ENCODE measurements around the gene CELF4.

DNA sequence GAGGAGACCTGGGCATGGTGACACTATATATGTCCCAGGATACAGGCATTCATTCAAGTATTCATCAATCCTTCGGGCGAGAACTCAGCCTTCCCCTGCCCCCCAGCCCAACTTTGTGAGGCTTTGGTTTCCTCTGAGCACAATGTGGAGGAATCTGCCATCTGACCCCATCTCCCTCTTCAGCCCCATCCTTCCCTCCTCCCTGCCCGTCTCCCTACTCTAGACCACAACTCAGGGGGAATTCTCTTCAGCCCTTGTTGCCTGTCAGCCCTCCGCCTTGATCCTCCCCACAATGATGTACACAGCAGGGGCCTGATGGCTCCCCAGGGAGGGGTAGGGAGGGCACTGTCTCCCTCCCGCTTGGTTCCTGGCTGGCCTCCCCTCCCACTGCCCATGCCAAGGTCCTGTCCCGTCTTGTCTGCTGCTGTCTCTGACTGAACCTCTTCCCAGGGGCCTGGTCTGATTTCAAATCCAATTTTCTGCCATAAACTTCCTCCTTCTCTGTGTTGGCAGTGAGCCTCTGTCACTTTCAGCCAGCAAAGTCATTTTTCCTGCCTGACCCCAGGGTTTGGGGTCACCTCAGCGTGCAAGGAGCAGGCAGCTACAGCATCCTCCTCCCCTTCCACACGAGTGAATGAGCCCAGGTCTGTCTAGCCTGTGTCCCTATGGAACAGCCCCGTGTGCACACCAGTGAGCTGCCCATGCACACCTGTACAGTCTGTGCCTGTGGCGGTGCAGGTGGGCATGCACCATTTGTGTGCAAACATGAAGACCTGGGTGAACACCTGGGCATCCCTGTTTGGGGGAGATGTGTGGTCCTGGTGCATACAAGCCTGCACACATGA lies 197.3 kb downstream of the CELF4 start:
- TF ChIP-seq, protein P1, sequence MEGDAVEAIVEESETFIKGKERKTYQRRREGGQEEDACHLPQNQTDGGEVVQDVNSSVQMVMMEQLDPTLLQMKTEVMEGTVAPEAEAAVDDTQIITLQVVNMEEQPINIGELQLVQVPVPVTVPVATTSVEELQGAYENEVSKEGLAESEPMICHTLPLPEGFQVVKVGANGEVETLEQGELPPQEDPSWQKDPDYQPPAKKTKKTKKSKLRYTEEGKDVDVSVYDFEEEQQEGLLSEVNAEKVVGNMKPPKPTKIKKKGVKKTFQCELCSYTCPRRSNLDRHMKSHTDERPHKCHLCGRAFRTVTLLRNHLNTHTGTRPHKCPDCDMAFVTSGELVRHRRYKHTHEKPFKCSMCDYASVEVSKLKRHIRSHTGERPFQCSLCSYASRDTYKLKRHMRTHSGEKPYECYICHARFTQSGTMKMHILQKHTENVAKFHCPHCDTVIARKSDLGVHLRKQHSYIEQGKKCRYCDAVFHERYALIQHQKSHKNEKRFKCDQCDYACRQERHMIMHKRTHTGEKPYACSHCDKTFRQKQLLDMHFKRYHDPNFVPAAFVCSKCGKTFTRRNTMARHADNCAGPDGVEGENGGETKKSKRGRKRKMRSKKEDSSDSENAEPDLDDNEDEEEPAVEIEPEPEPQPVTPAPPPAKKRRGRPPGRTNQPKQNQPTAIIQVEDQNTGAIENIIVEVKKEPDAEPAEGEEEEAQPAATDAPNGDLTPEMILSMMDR (IDR thresholded peaks at IDR 0.05 in 8 of 11, conservative IDR thresholded peaks at IDR 0.05 in 3 of 11): no peak
- TF ChIP-seq POLR2A (IDR thresholded peaks at IDR 0.05): no peak

Measured in spleen (tissue), 7 donors.